ENCODE results near the gene NCAM2.

Gene NCAM2

GRCh38 chr21:21096956-21097355 is 98.7 kb downstream of the NCAM2 start:
- DNase-seq (ENCODE audit: low read depth) = no peak
- no peak overlapping the region for H3K4me3 ChIP-seq (ENCODE audit: low read length)
- TF ChIP-seq CTCF (conservative IDR thresholded peaks at IDR 0.05; ENCODE audit: low read depth, low read length) = no peak

GRCh38 chr21:21097466-21097865 is 99.3 kb downstream of the NCAM2 start:
- TF ChIP-seq CTCF (conservative IDR thresholded peaks at IDR 0.05; ENCODE audit: low read depth, low read length) = no peak
- no peak for DNase-seq (ENCODE audit: low read depth)

GRCh38 chr21:21101911-21102310 is 103.7 kb downstream of the NCAM2 start:
- H3K4me3 ChIP-seq (ENCODE audit: low read length) = no peak overlapping the region
- TF ChIP-seq CTCF (conservative IDR thresholded peaks at IDR 0.05; ENCODE audit: low read depth, low read length) = peak; percentile 57
- DNase-seq (ENCODE audit: low read depth) = peak; percentile 16

More at GRCh38 chr21:21097466-21097865, 99.3 kb downstream of the NCAM2 start:
- no peak overlapping the region for H3K4me3 ChIP-seq (ENCODE audit: low read length)

GRCh38 chr21:21102896-21103295 is 104.7 kb downstream of the NCAM2 start:
- no peak for TF ChIP-seq CTCF (conservative IDR thresholded peaks at IDR 0.05; ENCODE audit: low read depth, low read length)
- no peak for DNase-seq (ENCODE audit: low read depth)
- H3K4me3 ChIP-seq (ENCODE audit: low read length) = no peak overlapping the region

GRCh38 chr21:21103692-21104091 is 105.5 kb downstream of the NCAM2 start:
- TF ChIP-seq CTCF (conservative IDR thresholded peaks at IDR 0.05; ENCODE audit: low read depth, low read length) = no peak
- DNase-seq (ENCODE audit: low read depth) = no peak
- no peak overlapping the region for H3K4me3 ChIP-seq (ENCODE audit: low read length)

GRCh38 chr21:21109736-21110135 is 111.5 kb downstream of the NCAM2 start:
- DNase-seq (ENCODE audit: low read depth) = no peak
- no peak overlapping the region for H3K4me3 ChIP-seq (ENCODE audit: low read length)
- no peak for TF ChIP-seq CTCF (conservative IDR thresholded peaks at IDR 0.05; ENCODE audit: low read depth, low read length)

- no peak for TF ChIP-seq CTCF (conservative IDR thresholded peaks at IDR 0.05; ENCODE audit: low read depth, low read length)
- no peak overlapping the region for H3K4me3 ChIP-seq (ENCODE audit: low read length)
- DNase-seq (ENCODE audit: low read depth) = no peak
Observed at GRCh38 chr21:21111309-21111920, 113.2 kb downstream of the NCAM2 start.

Data from retinal pigment epithelial cell (primary cell).